H1 (cell line): Measurements from ENCODE around the gene P3H2. TPM values are rescaled to one million over a fixed set of nuclear protein-coding genes. Genes with fewer than 3 reads are reported as not detected.

Experiments
- SUZ12 ChIP-seq: fragments of 200-600 bp; sonication (generic); IDR thresholded peaks from 2 replicates; pipeline ENCODE4 v1.6.1; 2012; ENCODE audit warnings: mild to moderate bottlenecking, inconsistent platforms, low read length, moderate library complexity, mixed read lengths
- TAF7 ChIP-seq: optimal IDR thresholded peaks from 2 replicates; pipeline ENCODE3; 2011; ENCODE audit warnings: low read depth, mild to moderate bottlenecking, inconsistent platforms, low read length, moderate library complexity, borderline replicate concordance
- polyA plus RNA-seq, 7 experiments: library from polyadenylated mRNA; depleted of rRNA in 3 of 7; stranded (reverse) in 5 of 7; unstranded in 2 of 7; fragments of >200 nt in 5 of 7; fragments of 200-250 nt in 2 of 7; gene quantifications; 1 replicate in 5 of 7; 2 replicates in 1 of 7; 4 replicates in 1 of 7; pipeline versions ENCODE4 v1.2.1 to v1.2.3, GENCODE V29; 2011 to 2013; ENCODE audit warnings: missing spikeins in 2 of 7, mixed read lengths in 2 of 7
- total RNA-seq: library from RNA; stranded (reverse); fragmentation: NEBNext Ultra II Directional; extraction: Animal tissue kit (Norgen Biotek cat#: 25700); gene quantifications from 2 replicates; pipeline ENCODE4 v1.2.1, GENCODE V29; 2021
- TF ChIP-seq, protein P1 (sequence below): fragments of 300-600 bp; sonication (generic); IDR thresholded peaks from 2 replicates; pipeline ENCODE4 v1.7.1; 2012; ENCODE audit warnings: low read length, moderate library complexity, mild to moderate bottlenecking, inconsistent platforms; ENCODE audit not compliant: insufficient replicate concordance

Gene P3H2
- total and polyA plus RNA-seq, 2 of the 8 experiments (the other 6 are each of a cell fraction or from before 2014, with no cell fraction given): 40.5 to 60.4 TPM

DNA sequence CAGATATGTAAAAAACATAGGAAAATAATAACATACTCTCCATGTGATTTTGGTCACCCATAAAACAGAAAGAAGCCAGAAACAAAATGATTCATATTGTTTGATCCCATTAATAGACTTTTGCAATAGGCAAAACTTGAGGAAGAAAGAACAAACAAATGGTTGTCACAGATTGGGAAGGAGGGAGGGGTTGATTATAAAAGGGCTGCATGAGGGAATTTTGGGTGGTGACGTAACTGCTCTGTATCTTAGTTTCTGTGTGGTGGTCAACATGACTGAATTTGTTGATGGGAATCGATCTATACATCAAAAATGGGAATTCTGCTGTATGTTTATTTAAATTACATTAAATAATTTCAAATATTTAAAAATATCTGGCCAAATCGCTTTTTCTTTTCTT, 86.3 kb downstream of the P3H2 start (continued):
- TF ChIP-seq, protein P1, sequence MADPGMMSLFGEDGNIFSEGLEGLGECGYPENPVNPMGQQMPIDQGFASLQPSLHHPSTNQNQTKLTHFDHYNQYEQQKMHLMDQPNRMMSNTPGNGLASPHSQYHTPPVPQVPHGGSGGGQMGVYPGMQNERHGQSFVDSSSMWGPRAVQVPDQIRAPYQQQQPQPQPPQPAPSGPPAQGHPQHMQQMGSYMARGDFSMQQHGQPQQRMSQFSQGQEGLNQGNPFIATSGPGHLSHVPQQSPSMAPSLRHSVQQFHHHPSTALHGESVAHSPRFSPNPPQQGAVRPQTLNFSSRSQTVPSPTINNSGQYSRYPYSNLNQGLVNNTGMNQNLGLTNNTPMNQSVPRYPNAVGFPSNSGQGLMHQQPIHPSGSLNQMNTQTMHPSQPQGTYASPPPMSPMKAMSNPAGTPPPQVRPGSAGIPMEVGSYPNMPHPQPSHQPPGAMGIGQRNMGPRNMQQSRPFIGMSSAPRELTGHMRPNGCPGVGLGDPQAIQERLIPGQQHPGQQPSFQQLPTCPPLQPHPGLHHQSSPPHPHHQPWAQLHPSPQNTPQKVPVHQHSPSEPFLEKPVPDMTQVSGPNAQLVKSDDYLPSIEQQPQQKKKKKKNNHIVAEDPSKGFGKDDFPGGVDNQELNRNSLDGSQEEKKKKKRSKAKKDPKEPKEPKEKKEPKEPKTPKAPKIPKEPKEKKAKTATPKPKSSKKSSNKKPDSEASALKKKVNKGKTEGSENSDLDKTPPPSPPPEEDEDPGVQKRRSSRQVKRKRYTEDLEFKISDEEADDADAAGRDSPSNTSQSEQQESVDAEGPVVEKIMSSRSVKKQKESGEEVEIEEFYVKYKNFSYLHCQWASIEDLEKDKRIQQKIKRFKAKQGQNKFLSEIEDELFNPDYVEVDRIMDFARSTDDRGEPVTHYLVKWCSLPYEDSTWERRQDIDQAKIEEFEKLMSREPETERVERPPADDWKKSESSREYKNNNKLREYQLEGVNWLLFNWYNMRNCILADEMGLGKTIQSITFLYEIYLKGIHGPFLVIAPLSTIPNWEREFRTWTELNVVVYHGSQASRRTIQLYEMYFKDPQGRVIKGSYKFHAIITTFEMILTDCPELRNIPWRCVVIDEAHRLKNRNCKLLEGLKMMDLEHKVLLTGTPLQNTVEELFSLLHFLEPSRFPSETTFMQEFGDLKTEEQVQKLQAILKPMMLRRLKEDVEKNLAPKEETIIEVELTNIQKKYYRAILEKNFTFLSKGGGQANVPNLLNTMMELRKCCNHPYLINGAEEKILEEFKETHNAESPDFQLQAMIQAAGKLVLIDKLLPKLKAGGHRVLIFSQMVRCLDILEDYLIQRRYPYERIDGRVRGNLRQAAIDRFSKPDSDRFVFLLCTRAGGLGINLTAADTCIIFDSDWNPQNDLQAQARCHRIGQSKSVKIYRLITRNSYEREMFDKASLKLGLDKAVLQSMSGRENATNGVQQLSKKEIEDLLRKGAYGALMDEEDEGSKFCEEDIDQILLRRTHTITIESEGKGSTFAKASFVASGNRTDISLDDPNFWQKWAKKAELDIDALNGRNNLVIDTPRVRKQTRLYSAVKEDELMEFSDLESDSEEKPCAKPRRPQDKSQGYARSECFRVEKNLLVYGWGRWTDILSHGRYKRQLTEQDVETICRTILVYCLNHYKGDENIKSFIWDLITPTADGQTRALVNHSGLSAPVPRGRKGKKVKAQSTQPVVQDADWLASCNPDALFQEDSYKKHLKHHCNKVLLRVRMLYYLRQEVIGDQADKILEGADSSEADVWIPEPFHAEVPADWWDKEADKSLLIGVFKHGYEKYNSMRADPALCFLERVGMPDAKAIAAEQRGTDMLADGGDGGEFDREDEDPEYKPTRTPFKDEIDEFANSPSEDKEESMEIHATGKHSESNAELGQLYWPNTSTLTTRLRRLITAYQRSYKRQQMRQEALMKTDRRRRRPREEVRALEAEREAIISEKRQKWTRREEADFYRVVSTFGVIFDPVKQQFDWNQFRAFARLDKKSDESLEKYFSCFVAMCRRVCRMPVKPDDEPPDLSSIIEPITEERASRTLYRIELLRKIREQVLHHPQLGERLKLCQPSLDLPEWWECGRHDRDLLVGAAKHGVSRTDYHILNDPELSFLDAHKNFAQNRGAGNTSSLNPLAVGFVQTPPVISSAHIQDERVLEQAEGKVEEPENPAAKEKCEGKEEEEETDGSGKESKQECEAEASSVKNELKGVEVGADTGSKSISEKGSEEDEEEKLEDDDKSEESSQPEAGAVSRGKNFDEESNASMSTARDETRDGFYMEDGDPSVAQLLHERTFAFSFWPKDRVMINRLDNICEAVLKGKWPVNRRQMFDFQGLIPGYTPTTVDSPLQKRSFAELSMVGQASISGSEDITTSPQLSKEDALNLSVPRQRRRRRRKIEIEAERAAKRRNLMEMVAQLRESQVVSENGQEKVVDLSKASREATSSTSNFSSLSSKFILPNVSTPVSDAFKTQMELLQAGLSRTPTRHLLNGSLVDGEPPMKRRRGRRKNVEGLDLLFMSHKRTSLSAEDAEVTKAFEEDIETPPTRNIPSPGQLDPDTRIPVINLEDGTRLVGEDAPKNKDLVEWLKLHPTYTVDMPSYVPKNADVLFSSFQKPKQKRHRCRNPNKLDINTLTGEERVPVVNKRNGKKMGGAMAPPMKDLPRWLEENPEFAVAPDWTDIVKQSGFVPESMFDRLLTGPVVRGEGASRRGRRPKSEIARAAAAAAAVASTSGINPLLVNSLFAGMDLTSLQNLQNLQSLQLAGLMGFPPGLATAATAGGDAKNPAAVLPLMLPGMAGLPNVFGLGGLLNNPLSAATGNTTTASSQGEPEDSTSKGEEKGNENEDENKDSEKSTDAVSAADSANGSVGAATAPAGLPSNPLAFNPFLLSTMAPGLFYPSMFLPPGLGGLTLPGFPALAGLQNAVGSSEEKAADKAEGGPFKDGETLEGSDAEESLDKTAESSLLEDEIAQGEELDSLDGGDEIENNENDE: no peak
- TF ChIP-seq SUZ12 (no peak), TAF7 (no peak)
